AG09309 (cell line): Measurements from ENCODE around the gene NUDT17.

Source experiments
- DNase-seq: peaks from one replicate; pipeline ENCODE4 v3.0.0-alpha.2; 2010; ENCODE audit warnings: low read depth
- H3K4me3 ChIP-seq: 2 replicates; pipeline ENCODE4 v1.5.1; 2011; ENCODE audit warnings: mild to moderate bottlenecking, low read depth, low read length, moderate library complexity; ENCODE audit not compliant: control insufficient read depth
- TF ChIP-seq, protein P1 (sequence below): IDR thresholded peaks from 2 replicates; pipeline ENCODE4 v1.5.1; 2011; ENCODE audit warnings: mild to moderate bottlenecking, low read depth, low read length, inconsistent platforms; ENCODE audit not compliant: insufficient read depth, control insufficient read depth; ENCODE audit errors: missing control alignments

The NUDT17 gene

DNA sequence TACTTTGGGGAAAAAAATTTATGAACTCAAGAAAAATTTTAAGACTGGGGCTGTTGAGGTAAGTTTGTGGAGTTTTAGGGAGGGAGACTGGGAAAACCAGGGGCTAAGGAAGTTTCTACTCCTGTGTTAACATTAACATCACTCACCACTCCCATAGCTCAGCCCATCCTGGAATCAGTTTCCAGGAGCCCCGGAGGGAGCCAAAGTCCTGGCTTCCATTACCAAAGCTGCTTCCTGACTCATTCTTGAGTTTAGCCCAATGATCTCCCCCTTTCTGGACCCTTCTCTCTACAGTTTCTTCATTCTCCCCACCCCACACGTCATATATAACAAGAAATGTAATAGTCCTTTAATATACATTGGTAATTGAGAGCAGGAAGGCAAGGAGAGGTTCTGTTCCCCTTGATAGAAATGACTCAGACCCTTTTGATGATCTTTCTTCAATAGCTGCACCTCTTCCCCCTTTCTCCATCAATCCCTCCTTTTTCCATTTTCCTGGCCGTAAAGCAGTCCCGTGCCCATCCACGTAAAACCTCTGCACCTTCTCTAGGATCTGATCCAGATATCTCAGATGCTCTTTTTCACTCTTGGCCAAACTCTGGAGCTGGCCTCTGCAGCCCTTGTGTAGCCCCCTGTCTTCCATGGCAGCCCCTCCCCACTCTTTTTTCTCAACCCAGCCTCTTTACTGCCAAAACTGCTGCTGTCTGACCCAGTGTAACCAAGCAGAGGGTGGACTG, 18.0 kb downstream of the NUDT17 start:
- TF ChIP-seq, protein P1, sequence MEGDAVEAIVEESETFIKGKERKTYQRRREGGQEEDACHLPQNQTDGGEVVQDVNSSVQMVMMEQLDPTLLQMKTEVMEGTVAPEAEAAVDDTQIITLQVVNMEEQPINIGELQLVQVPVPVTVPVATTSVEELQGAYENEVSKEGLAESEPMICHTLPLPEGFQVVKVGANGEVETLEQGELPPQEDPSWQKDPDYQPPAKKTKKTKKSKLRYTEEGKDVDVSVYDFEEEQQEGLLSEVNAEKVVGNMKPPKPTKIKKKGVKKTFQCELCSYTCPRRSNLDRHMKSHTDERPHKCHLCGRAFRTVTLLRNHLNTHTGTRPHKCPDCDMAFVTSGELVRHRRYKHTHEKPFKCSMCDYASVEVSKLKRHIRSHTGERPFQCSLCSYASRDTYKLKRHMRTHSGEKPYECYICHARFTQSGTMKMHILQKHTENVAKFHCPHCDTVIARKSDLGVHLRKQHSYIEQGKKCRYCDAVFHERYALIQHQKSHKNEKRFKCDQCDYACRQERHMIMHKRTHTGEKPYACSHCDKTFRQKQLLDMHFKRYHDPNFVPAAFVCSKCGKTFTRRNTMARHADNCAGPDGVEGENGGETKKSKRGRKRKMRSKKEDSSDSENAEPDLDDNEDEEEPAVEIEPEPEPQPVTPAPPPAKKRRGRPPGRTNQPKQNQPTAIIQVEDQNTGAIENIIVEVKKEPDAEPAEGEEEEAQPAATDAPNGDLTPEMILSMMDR: no peak
- no peak overlapping the region for H3K4me3 ChIP-seq
- DNase-seq: no peak

DNA sequence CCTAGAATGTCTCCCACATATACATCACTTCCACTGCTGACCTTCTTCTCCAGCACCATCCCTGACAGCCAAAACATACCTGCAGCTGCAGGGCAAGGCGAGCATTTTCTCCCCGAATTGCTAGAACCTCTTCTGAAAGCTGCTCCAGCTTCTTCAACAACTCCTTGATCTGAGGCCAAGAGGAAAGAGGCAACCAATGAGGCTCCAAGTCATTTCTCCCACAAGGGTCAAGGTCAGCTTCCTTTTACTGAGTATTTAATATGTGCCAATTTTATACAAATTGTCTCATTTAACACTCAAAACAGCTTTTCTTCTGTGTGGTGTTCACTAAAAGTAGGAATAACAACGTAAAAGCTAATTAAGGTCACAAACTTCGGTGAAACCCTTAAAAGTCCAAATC, 22.8 kb downstream of the NUDT17 start:
- no peak overlapping the region for H3K4me3 ChIP-seq
- TF ChIP-seq, protein P1: no peak
- no peak for DNase-seq

DNA sequence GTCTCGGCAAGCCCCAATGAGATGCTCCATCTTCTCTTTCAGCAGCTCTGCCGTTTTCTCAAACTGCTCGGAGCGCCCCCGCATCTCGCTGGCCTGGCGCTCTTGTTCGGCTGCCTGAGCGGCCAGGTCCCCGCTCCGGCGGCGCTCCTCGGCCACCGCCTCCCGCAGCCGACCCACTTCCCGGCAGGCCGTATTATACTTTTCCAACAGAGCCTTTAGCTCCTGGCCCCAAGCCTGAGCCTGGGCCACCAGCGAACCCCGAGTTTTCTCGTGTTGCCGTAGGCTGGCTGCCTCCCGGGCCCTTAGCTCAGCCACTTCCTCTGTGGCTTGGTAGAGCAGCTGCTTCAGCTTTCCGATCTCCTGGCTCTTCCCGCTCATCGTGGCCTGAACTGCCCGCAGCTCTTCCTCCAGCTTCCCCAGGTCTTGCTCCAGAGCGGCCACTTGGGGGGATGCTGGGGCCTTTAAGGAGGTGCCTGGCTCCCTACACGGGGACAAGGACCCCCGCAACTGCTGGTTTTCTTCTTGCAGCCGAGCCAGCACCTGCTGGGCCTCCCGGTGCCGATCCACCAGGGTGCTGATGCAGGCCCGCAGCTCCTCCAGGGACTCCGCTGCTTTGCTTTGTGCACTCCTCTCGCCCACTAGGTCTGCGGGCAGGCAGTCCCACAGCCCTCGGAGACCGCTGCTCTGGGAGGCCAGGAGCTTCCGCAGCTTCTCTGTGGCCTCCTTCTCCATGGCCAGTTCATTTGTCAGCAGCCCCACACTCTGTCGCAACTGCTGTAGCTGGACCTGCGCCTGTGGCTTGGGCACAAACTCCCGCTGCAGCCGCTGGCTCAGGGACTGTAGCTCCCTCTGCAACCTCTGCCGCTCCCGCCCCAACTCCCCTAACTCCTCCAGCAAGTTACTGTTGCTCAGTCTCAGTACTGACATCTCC, 26.8 kb downstream of the NUDT17 start:
- DNase-seq: no peak
- TF ChIP-seq, protein P1: no peak
- peak overlapping the region; percentile 35 for H3K4me3 ChIP-seq

DNA sequence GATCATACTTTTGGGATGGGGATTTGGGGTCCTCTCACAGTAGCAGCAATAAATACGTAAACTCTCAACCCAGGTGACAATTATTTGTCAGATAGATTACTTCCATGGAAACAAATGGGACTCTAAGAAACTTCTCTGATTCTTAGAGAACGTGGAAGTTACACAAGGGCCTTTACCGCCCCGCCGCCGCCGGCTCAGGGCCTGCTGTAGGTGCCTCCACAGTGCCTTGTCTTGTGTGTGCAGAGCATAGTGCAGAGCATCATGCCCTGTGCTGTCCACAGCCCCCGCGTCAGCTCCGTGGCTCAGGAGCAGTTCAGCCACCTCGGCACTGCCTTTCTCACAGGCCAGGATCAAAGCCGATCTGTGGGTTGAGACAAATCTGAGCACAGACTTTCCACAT, 29.2 kb downstream of the NUDT17 start:
- H3K4me3 ChIP-seq: no peak overlapping the region
- DNase-seq: no peak

DNA sequence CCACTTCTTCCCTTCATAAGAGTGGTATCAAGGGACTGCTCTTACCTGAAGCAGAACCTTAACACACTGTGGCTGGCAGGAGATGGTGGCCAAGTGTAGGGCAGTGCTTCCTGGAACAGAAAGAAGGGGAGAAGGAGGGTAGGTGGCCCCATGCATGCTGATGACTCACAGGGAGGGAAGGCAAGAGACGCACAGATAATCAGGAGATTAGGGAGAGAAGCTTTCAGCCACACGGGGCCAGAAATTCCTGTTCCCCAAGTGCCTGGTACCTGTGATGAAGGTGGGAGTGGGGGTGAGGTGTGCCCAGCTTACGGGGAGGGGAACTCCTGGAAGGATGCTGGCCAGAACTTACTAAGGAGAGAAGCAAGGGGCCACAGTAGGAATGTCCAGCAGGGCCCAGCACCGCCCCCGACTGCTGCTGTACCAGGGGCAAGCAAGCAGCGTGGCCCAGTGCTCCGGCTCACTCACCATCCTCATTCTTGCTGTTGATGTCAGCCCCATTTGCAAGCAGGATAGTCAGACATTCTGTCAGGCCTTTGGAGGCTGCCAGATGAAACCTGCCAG, 32.6 kb downstream of the NUDT17 start:
- no peak for DNase-seq
- TF ChIP-seq, protein P1: no peak
- H3K4me3 ChIP-seq: no peak overlapping the region

More for the DNA sequence above, 29.2 kb downstream of the NUDT17 start:
- TF ChIP-seq, protein P1: no peak

DNA sequence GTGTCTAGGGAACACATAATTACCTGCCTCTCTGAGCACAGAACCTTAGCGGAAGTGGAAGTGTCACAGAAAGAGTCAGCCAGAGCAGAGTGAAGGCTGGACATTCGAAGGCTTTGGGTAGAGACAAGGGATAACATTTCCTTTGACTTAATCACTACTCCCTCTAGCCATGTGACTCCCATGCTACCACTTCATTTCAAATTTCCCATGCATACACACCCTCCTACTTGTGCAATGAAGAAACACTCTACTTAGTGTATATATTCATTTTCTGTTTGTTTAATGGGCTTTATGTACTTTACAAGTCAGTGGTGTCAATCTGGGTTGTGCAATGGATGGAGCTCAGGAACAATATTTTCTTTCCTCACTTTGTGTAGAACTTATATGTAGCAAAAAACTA, 33.3 kb downstream of the NUDT17 start:
- DNase-seq: no peak
- H3K4me3 ChIP-seq: no peak overlapping the region
- TF ChIP-seq, protein P1: no peak
